GM13977 (cell line): ENCODE results near the gene GPR42.

Experiments used
- DNase-seq: peaks from one replicate; pipeline ENCODE4 v3.0.0; 2012; ENCODE audit warnings: low spot score
- in situ Hi-C: fragments of 300-500 bp; cut with MboI; formaldehyde crosslinking; loops from one replicate; pipeline ENCODE4 v1.12.0; 2022; ENCODE audit warnings: low sequenced_read_pairs, low pct_unique_long_range_greater_than_20kb, mixed read lengths, inconsistent platforms; ENCODE audit not compliant: unreplicated experiment
- TF ChIP-seq, protein P1 (sequence below): IDR thresholded peaks from 2 replicates; pipeline ENCODE4 v1.5.1; 2012; ENCODE audit warnings: mild to moderate bottlenecking, control low read depth; ENCODE audit not compliant: insufficient read depth; ENCODE audit errors: extremely low read depth, missing control alignments

The GPR42 gene

DNA sequence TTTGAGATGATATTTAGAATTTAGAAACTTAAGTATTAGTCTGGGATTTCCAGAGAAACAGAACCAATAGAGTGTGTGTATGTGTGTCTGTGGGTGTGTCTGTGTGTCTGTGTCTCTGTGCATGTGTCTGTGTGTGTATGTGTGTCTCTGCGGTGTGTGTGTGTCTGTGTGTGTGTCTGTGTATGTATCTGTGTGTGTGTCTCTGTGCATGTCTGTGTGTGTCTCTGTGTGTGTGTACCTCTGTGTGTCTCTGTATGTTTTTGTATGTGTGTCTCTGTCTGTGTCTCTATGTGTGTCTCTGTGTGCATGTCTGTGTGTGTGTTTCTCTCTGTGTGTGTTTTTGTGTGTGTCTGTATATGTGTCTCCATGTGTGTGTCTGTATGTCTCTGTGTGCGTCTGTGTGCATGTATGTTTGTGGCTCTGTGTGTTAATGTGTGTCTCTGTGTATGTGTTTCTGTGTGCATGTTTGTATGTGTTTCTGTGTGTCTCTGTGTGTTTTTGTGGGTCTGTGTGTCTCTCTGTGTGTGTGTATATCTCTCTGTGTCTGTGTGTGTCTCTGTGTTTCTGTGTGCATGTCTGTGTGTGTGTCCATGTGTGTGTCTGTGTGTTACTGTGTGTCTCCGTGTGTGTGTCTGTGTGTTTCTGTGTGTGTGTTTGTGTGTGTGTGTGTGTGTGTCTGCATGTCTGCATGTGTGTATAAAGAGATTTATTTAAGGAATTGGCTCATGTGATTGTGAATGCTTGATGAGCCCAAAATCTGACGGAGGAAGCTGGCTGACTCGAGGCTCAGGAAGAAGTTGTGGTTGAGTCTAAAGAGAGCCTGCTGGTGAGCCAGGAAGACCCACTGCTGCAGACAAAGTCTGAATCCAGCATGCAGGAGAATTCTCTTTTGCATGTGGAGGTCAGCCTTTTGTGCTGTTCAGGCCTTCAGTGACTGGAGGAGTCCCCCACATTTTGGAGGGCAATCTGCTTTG is 22.2 kb downstream of the GPR42 start:
- in situ Hi-C loops: no loop called here
- DNase-seq: no peak
- TF ChIP-seq, protein P1, sequence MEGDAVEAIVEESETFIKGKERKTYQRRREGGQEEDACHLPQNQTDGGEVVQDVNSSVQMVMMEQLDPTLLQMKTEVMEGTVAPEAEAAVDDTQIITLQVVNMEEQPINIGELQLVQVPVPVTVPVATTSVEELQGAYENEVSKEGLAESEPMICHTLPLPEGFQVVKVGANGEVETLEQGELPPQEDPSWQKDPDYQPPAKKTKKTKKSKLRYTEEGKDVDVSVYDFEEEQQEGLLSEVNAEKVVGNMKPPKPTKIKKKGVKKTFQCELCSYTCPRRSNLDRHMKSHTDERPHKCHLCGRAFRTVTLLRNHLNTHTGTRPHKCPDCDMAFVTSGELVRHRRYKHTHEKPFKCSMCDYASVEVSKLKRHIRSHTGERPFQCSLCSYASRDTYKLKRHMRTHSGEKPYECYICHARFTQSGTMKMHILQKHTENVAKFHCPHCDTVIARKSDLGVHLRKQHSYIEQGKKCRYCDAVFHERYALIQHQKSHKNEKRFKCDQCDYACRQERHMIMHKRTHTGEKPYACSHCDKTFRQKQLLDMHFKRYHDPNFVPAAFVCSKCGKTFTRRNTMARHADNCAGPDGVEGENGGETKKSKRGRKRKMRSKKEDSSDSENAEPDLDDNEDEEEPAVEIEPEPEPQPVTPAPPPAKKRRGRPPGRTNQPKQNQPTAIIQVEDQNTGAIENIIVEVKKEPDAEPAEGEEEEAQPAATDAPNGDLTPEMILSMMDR: no peak

DNA sequence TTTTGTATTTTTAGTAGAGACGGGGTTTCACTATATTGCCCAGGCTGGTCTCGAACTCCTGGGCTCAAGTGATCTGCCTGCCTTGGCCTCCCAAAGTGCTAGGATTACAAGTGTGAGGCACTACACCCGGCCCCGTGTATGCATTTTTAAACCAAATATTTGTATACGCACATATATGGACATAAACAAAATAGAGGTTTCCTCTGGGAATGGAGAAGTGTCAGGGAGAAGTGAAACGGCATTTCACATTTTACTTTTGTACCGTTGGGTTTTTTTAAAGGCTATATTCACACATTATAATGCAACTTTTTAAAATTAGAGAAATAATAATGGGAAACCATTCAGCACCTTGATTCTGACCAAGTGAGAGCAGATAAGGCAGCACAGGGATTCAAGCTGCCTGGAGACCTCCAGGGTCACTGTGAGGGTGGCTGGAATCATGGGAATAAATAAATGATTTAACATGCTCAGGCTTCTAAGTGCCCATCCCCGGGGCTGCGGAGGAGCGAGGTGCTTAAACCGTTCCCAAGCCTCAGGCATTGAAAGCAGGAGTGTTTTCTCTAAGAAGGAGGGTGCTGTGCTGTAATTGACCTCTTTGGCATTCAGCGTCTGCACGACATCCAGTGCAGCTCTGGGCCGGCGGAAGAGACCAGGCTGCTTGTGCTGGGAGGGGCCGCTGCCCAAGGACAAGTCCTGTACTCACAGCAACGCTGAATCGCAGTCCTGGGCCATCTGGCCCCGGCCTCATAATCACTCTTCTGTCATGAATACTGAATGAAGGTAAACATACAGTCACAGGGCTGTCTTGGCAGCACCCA is 24.7 kb downstream of the GPR42 start:
- DNase-seq: no peak
- TF ChIP-seq, protein P1: no peak
- in situ Hi-C loops: no loop called here

GRCh38 chr19:35396240-35396885 is 25.5 kb downstream of the GPR42 start:
- in situ Hi-C loops: no loop called here
- no peak for DNase-seq
- TF ChIP-seq, protein P1: no peak

- no peak for DNase-seq
- in situ Hi-C loops: no loop called here
- TF ChIP-seq, protein P1: no peak
These were observed 26.2 kb downstream of the GPR42 start for GRCh38 chr19:35397064-35397463.

DNA sequence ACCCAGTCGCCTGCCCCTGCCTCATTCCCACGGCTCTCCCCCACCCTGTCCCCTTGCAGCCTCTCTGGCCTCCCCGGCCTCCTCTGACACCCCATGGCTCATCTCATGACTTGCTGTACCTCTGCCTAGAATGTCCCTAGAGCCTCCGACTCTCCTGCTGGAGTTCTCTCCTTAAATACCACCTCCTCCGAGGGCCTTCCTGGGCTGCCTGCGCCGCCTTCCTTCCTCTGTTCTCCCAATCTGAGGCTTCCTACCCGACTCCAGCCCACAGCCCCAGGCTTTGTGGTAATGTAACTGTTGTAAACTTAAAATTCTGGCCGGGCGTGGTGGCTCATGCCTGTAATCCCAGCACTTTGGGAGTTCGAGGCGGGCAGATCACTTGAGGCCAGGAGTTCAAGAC is 27.7 kb downstream of the GPR42 start:
- DNase-seq: no peak
- TF ChIP-seq, protein P1: no peak
- in situ Hi-C loops: no loop called here

- in situ Hi-C loops: no loop called here
- TF ChIP-seq, protein P1: no peak
- no peak for DNase-seq
These were observed 28.4 kb downstream of the GPR42 start for GRCh38 chr19:35399231-35399630.
